Kidney epithelial cell (primary cell): ENCODE results near the gene ZDHHC8. TPM values are rescaled to one million over a fixed set of nuclear protein-coding genes. Genes with fewer than 3 reads are reported as not detected.

Experiments
- DNase-seq: peaks from one replicate; pipeline ENCODE4 v3.0.0-alpha.2; 2010; ENCODE audit warnings: low read depth
- H3K27me3 ChIP-seq: 2 replicates; pipeline ENCODE4 v1.6.0; 2011; ENCODE audit warnings: low read length; ENCODE audit not compliant: control insufficient read depth, insufficient read depth
- H3K36me3 ChIP-seq: 2 replicates; pipeline ENCODE4 v1.5.1; 2011; ENCODE audit warnings: low read length; ENCODE audit not compliant: control insufficient read depth, insufficient read depth
- H3K4me3 ChIP-seq: 2 replicates; pipeline ENCODE4 v1.5.1; 2011; ENCODE audit warnings: low read depth, mild to moderate bottlenecking, control low read depth, low read length
- total RNA-seq: library from RNA; depleted of rRNA; stranded (reverse); fragments of >200 nt; gene quantifications from 2 replicates; pipeline ENCODE4 v1.2.3, GENCODE V29; 2015
- TF ChIP-seq, protein P1 (sequence below): IDR thresholded peaks from 2 replicates; pipeline ENCODE4 v1.5.1; 2011; ENCODE audit warnings: mild to moderate bottlenecking, moderate library complexity, low read length, control low read depth, inconsistent platforms; ENCODE audit not compliant: insufficient read depth, poor library complexity, severe bottlenecking

The ZDHHC8 gene
- total RNA-seq, 1 donor from 2014 or later, result 26.9 TPM

DNA sequence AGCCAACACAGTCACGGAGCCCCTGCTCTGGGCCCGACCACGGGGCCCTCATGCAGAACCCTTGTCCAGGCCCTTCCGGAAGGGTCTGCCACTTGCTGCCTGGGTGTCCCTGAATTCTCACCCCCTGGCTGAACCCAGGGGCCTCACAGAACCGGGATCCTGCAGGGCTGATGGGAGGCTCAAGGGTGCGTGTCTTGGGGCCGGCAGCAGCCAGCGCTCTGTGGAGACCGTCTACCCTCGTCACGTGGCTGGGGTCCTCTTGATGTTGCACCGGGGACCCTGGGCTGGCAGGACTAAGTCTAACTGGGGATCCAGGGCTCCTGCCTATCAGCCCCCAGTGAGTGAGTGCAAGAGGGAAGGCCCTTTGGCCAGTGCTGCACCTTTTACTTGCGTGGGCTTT is 38.6 kb downstream of the ZDHHC8 start:
- Histone ChIP-seq H3K27me3 (peaks cover 37% of the 10 kb centered on the region), H3K36me3 (no peaks in the 10 kb centered on the region), H3K4me3 (no peak overlapping the region)
- TF ChIP-seq, protein P1, sequence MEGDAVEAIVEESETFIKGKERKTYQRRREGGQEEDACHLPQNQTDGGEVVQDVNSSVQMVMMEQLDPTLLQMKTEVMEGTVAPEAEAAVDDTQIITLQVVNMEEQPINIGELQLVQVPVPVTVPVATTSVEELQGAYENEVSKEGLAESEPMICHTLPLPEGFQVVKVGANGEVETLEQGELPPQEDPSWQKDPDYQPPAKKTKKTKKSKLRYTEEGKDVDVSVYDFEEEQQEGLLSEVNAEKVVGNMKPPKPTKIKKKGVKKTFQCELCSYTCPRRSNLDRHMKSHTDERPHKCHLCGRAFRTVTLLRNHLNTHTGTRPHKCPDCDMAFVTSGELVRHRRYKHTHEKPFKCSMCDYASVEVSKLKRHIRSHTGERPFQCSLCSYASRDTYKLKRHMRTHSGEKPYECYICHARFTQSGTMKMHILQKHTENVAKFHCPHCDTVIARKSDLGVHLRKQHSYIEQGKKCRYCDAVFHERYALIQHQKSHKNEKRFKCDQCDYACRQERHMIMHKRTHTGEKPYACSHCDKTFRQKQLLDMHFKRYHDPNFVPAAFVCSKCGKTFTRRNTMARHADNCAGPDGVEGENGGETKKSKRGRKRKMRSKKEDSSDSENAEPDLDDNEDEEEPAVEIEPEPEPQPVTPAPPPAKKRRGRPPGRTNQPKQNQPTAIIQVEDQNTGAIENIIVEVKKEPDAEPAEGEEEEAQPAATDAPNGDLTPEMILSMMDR, result no peak
- DNase-seq, result no peak

DNA sequence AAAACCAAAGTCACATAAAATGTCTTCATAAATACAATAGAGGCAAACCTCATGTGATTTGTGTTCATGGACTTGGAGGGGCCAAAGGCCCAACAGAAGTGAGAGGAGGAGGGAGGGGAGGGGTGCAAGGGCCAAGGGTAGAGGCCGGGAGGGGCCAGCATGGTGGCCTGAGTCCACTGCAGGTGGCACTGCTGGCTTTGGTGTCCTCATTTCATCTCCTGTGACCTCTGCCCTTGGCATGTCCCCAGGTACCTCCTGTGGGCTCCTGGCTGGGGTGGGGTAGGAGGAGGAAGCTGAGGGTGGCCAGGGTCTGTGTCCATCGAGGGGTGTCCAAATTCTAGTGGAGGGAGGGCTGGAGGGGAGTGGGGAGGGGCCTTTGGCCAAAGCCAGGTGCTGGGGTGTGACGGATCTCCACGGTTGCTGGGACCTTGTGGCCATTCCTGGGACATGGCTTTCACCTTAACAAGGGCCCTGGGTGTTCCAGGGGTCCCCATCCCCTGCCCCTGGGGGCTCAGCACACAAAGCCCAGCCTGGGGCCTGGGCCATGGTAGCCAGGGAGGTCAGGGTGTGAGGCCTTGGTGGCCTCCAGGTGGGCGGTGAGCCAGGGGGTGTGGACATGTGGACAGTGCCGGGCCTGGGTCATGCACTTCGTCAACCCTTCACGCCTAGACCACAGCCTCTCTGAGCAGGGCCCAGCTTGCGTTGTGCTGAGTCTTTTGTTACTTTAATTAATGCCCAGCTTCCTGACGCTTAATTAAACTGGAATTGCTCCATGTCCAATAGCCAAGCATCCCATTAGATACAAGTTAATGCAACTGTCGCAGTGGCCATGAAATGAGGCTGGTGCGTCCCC is 39.9 kb downstream of the ZDHHC8 start:
- TF ChIP-seq, protein P1, result no peak
- H3K36me3 ChIP-seq, result no peaks in the 10 kb centered on the region
- H3K4me3 ChIP-seq, result no peak overlapping the region
- H3K27me3 ChIP-seq, result peaks cover 41% of the 10 kb centered on the region
- no peak for DNase-seq

DNA sequence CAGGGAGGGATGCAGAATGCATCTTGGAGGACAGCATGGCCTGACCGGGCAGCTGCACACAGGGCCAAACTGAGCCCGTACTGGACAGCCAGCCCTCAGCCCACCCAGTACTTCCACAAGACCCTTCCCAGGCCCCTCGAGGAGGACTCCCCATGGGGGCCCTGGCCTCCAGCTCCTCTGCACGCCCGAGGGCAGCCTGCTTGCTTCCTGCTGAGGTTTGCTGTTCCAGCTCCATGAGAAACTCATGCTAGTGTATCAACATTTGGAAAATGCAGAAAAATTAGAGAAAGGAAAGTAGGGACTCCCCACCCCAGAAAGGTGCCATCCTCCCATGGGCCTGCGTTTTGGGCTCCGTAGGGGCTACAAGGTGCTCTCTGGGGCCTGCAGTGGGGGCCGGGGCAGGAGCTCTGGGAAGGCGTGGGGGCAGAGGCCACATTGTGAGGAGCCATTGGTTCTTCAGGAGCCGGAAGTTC is 40.6 kb downstream of the ZDHHC8 start:
- TF ChIP-seq, protein P1, result no peak
- Histone ChIP-seq H3K4me3 (no peak overlapping the region), H3K36me3 (no peaks in the 10 kb centered on the region), H3K27me3 (peaks cover 45% of the 10 kb centered on the region)
- DNase-seq, result no peak

DNA sequence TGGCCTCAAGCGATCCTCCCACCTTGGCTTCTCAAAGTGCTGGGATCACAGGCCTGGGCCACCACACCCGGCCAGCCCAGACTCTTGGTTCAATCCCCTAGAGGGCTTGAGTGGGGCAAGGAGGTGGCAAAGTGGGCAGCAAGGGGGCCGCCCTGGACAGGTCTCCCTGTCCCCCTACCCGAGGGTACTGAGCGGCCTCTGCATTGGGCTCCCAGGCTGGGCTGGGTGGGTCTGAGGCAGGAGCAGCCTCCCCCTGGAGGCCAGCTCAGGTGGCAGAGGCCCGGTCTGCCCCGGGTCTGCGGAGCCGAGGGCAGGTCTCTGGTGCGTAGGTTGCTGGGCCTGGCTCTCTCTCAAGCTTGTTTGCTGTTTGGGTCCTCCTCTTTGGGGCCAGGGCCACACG is 41.6 kb downstream of the ZDHHC8 start:
- Histone ChIP-seq H3K36me3 (no peaks in the 10 kb centered on the region), H3K4me3 (no peak overlapping the region), H3K27me3 (peaks cover 51% of the 10 kb centered on the region)
- TF ChIP-seq, protein P1, result no peak
- no peak for DNase-seq

DNA sequence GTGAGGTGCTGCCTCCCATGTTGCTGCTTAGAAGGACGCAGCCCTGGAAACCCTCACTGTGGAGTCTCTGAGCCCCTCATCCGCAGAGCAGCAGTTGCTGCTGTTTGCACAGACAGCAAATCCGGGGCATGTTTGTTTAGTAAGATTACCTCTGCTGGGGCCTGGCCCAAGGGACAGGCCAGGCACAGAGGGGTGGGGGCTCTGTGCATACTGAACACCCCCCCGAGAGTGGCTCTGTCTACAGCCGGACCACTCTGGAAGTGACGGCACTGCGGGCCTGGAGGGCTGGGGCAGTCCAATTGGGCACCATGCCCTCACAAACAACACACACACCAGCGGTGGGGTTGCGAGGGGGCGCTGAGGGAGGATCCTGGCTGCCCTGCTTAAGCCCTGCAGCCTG is 42.2 kb downstream of the ZDHHC8 start:
- H3K4me3 ChIP-seq, result no peak overlapping the region
- no peak for DNase-seq
- no peaks in the 10 kb centered on the region for H3K36me3 ChIP-seq
- TF ChIP-seq, protein P1, result no peak
- peaks cover 55% of the 10 kb centered on the region for H3K27me3 ChIP-seq
